A204.1 (cell line): ENCODE measurements around the gene STXBP6.
"Not testable (repeated sequence)": the region's sequence is repeated elsewhere in the genome, so short reads cannot be mapped to it uniquely, and the experiment has no call there.

Source experiments
- FAIRE-seq: peaks from 2 replicates; lab custom pipeline; 2012; peaks lifted over from hg19 to GRCh38; lab: Jason Lieb, UNC

The STXBP6 gene

DNA sequence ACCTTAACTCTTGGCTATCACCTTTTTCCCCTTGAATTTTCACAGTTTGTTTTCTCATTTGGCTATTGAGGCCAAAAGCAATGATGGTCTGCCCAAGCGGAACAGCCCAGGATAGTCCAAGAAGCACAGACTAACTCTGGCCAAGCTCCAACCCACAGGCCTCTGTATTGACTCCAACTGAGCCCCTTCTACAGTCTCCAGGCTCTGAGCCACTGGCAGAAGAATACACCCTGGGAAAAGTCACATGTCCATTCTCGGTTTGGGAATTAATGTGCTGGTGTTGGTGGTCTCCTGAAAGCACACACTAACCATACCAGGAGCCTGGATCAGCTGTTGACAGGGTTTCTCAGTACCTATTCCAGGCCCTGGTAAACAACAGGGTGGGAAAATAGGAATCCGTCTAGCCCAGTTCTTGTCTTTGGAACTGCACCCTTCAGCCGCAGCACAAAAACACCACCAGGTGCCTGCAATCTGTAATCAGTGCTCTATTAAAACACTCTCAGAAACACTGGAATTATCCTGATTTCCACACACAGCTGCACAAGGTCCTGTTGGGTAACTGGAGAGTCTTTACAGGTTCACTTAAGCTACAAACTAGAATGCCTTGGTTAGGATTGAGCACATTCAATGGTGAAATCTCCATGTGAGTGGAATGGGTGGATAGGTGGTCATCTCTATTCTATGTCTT lies 63.6 kb downstream of the STXBP6 start:
- FAIRE-seq = no peak

DNA sequence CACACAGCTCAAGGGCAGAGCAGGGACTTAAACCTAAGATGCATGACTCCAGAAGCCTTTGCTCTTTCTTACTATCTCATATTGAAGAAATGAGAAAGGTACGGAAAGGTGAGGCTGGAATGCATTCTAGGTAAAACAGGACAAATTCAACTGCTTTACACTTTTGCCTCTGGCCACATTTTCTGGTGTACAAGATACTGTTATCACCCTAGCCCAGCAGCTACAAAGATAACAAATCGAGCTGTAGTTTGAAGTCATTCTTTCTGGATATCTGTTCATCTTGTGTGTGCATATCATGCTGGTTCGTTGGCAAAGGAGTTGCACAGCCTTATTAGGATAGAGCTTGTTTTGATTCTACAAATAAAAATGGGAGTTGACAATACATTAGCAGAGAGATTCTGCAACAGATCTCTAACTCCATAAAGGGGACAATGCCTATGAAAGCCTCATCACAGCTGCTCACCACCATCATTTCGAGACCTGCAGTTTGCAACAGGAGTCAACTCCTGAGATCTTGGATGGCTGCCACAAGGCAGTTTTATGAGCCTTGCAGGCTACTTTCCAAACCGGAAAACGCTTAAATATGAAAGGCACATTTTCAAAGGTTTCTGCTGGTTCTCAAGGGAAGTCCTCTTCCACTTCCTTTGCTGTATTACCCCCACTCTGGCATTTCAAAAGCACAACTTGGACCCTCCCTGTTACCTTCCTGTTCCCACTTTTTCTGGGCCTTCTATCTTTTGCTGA lies 64.9 kb downstream of the STXBP6 start:
- no peak for FAIRE-seq

DNA sequence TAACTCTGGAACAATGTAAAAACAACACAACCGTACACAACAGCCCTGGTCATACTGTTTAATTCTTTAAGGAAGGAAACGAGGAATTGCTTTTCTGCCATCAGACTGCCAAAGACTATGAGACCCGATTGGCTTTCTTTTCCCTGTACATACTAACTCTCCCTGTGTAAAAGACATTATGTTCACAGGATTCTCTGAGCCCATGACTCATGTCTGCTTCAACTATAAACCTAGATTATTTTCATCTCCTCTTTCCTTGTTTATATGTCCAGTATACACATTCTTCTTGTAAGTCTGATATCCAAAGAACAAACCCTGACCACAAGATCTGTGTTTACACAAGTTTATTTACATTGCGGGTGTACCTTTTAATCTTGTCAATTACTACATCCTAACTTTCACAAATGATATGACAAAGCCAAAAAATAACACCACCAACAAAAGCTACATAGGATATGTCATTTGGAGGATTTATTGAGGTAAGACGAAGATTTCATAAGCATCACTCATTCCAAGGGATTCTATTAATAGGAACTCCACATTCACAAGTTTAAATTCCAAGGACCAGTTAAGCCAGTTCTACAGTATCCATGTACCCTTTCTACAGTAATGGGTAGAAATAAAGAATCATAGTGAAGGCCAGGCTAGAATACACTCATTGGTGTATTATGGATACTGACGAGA lies 67.3 kb downstream of the STXBP6 start:
- FAIRE-seq = no peak

DNA sequence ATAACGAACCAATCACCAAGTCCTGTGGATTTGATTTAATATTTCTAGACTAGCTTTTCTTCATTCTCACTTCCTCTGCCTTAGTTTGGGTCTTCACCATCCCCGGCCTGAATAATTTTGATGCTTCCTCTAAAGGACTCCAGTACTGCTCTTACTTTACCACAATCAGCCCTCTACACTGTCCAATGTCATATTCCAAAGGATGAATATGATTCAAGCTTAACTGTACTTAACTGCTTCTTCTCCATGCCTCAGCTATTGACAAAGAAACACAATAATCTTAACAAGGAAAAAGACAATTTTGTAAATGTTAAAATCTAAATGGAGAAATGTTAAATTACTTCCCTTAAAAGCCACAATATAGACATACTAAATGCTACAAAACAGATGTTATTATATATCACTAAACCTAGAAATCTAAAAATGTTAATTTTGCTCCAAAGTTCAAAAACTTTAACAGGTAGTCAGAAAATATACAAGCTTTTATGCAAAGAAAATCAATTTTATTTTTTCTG lies 70.2 kb downstream of the STXBP6 start:
- FAIRE-seq = no peak

DNA sequence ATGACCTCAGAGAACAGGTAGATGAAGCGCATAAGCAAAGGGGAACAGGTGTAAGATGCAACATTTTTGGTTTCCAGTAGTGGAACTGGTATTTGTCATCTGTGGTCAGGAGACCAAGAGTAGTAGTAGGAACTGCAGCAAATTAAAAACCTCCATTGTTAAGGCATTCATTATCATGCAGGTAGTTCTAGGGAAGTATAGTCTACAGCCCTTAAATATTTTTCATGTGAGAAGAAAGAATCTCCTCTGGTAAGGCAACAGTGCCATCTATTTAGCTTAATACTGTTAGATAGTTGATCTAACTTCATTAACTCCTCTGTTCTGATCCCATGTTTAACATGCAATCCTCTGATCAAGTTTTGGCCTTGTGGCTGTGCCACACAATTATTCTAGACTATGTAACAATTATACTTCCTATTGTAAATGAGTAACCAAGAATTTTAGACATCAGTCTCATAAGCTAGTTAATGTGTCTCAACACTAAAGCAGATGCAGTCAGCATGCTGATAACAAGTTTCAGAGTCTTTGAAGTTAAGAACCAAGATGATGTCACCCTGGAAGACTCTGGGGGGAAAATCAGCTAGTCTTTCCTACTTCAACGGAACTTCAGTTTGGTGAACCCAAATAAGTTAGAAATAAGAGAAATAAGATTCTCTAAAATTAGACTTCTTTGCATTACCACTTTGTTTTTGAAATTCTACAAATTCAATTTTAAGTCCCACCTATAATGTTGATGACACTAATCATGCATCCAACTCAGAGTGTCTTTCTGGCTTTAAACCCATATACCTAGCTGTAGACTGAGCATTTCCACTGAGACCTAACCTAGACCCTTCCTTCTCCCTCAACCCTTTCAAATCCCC lies 70.9 kb downstream of the STXBP6 start:
- no peak for FAIRE-seq

DNA sequence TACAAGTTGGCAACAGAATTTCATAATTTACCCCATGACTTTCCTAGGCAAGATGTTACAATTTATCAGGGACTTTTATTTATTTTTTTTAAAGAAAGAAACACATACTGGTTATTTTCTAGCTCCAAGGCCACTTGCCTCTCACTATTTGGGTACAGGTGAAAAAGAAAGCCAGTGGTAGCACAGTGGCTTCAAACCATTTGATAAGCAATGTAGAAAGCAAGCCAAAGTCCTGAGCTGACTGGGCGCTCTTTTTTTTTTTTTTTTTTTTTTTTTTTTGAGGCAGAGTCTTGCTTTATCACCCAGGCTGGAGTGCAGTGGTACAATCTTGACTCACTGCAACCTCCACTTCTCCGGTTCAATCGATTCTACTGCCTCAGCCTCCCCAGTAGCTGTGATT lies 73.3 kb downstream of the STXBP6 start:
- FAIRE-seq = no peak

DNA sequence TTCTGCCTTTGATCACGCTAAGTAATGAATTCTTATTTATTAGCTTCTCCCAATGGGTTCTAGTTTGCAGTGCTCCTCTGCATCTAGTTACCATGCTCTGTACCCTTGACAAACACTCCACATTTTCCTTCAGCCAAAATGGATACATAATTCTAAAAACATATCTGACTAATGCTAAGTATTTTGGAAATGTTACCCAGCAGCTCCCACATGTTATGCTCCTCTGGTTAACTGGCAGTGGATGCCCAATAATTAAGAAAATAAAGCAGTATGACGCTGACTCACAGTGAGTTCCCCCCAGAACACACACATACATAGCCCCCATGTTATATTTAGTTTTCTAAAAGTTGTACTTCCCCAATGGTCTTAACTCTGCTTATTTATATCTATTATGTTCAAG lies 74.6 kb downstream of the STXBP6 start:
- FAIRE-seq = no peak

DNA sequence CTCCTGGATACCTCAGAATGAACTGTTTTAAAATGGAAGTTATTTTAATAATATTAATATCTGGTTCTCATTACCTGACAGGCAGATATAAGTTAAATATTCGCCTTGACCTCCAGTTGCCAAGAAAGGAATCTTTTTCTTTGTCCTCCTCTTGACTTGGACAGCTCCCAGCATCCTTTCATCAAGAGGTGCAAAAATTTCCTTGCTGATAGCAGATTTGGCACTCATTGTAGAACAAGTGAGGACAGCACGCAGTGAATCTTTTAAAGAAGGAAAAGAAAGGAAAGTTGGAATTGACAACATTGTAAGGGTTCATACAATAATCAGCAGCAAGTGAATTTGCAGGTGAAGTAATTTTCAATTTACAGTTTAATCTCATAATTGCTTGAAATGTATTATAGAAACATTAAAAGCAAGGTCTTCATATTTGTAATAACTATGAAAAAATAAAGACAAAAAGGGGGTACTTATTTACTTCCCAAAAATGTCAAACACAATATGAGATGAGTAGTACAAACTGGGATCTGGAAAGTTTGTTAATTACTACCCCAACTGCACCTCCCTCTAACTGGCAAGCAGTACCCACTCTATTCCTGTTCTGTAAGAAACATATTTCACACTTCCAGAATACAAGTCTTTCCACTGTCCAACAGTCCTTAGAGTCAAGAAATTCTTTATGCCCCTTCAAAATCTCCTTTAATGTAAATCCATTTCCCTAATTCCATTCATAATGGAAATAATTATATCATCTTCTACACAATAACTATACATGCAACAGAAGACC lies 75.2 kb downstream of the STXBP6 start:
- no peak for FAIRE-seq

DNA sequence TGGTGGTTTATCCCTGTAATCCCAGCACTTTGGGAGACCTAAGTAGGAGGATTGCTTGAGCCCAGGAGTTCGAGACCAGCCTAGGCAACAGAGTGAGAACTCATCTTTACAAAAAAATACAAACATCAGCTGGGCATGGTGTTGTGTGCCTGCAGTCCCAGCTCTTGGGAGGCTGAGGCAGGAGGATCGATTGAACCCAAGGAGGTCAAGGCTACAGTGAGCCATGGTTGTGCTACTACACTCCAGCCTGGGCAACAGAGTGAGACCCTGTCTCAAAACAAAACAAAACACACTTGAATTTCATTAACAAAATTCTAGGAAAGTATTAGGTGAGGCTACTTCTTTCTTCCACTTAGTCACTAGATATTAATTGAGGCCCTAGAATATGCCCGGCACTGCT lies 77.1 kb downstream of the STXBP6 start:
- no peak for FAIRE-seq

DNA sequence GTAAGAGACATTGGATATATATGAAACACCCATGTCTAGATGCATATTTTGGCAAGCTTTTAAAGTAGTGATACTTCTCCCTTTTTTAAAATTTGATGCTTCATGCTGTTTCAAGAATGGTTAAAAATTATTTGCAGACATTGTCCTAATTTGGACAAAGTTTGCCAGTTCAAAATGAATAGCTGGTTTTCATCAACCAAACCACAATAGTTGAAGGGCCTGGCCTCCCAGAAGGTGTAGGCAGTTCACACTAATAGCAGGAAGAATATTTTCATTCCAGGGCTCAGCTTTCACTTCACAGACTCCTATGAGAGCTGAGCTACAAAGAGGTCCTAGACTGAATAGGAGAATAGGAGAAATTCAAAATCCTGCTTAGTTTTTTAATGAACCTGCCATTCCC lies 78.7 kb downstream of the STXBP6 start:
- no peak for FAIRE-seq

DNA sequence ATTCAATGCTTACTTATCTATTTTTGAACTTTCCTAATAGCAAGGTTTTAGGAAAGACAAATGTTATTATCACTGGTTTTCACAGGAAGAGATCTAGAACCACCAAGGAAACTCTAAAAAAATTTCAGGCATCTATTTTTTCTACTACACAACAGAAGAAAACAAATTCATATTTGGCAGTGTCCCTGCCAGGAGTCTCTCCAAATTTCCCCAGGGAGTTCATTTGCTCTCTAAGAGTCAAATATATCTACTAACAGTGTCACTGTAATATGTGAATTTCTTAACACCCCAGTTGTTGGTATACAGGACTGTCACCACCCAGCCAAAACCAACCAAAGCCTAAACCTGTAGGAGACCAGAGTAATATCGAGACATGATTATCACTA lies 83.4 kb downstream of the STXBP6 start:
- no peak for FAIRE-seq

DNA sequence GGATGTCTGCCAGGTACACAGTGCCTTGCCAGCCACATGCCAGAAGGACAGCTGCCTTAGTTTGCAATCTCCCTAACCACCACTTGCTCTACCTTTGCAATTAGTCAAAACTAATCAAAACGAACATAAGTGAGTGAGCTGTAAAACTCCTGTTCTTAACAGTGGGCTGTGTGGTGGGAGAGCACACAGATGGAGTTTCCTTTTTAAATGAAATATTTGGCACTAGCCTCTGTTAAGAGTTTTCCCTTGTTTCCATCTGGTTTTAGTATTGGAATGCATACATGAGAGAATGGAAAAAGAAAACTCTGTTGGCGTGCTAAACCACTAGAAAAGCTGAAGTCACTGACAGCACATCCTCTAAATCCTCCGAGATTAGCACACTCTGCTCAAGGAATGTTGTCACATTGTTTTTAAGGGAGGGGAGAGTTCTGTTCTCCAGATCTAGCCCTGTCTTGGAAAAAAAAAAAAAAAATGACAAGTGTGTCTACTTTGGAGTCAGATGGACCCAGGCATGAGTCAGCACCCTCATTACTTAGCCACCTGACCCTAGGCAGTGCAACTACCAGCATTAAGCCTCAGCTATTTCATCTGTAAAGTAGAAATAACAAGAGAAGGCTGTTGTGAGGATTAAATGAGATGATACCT lies 83.9 kb downstream of the STXBP6 start:
- no peak for FAIRE-seq

DNA sequence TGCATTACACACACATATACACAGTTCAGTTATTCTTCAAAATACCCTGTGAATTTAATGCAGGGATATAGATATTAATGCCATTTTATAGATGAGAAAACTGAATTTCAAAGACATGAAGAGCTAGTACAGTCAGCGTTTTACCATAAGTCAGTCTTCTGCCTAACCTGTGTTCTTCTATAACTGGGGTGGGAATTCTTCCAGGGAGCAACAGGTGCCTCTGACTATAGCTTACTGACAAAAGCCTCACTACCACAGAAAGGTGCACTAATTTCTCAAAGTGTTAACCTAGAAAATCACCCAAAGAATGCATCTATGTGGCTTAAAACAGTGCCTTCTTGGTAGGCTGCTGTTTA lies 84.4 kb downstream of the STXBP6 start:
- FAIRE-seq = no peak

DNA sequence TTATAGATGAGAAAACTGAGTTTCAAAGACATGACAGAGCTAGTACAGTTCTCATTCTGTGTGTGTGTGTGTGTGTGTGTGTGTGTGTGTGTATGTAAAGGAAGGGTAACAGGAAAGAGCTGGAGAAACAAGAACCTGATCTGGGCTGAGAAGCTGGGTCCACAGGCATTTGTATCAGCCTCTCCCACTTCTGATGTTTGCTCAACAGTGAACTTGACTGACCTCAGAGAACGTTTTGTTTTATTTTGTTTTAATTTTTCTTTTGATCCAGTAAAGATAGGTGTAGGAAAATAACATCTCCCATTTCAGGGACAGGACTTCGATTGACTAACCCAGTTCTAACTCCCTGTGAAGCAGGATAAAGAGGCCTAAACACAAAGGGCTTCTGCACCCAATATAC lies 85.4 kb downstream of the STXBP6 start:
- FAIRE-seq = no peak

DNA sequence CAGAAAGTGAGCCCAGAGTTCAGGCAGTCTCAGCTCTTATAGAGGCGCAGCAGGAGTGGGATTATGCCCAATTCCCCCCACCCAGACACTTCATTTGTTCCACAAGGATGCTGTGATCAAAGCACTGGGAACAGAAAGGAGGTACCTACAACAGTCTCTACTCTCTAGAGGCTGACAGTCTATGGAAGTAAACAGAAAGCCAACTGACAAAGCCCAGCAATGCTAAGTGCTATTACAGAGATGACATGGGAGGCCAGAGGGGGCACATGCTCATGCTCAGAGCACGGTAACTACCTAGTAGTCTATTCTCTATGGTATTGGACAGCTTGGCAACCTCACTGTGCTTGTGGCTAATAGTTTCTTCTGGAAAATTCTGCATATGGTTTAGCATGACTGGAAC lies 85.9 kb downstream of the STXBP6 start:
- FAIRE-seq = no peak

DNA sequence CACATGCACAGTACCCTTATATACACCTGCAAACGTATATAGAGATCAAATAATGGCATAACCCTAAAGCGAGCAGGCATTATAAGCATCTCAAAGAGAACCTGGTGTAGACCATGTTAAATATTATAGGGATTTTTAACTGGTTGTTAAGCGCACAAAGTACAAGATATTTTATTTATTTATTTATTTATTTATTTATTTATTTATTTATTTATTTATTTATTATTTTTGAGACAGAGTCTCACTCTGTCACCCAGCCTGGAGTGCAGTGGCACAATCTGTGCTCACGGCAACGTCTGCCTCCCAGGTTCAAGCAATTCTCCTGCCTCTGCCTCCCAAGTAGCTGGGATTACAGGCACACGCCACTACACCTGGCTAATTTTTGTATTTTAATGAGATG lies 87.8 kb downstream of the STXBP6 start:
- not testable (repeated sequence) for FAIRE-seq

DNA sequence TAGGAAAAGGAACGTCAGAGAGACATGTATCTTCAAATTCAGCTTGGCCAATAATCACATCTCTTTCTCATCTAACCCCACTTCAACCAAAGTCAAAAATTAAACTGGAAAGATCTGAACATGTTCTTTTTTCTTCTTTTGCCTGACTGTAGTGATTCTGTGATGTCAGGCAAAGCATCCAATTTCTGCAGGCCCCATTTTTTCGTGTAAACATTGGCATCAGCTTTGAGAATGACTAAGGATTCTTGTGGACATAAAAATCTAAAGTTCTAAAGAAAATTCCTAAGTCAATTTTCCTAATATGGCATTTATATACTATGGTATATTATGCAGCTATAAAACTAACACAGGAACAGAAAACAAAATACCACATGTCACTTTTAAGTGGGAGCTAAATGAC lies 89.1 kb downstream of the STXBP6 start:
- FAIRE-seq = no peak

DNA sequence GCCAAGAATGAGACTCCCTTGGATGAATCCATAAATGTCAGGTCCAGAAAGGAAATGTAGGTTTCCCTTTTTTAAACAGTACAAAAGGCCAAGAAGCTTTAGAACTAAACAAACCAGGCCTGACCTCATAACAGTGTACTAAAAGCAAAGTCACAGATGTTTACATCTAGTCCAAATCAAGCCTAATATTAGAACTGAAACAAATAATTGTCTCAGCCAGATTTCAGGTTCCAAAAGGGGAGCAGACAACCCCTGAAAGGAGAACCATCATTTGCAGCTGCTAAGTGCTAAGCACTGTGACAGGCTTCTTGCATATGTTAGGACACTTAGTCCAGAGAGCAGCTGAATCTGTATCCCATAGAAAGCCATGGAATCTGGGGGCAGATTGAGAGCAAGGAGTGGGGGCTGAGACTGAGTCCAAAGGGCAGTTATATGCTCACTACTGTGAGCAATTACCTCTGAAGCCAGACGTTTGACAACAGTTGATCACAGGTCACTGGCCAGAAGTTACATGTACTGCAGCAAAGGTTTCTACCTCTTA lies 90.1 kb downstream of the STXBP6 start:
- FAIRE-seq = no peak

DNA sequence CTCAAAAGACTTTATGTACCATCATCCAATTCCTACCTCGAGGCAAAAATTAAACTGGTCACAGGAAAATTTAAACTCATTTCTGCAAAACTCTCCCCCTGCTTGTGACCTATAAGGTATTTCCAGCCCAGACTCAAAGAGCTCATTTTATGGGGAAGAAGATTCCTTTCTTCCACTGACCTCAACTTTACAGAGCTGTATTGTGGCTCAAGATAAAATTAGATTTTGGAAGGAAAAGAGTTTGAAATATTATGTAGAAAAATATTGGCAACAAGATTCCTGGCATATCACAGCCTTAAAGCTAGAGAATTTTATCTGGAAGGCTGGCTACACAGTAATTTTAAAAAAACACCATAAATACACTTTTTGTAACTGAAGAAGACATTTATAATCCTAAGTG lies 91.7 kb downstream of the STXBP6 start:
- no peak for FAIRE-seq

DNA sequence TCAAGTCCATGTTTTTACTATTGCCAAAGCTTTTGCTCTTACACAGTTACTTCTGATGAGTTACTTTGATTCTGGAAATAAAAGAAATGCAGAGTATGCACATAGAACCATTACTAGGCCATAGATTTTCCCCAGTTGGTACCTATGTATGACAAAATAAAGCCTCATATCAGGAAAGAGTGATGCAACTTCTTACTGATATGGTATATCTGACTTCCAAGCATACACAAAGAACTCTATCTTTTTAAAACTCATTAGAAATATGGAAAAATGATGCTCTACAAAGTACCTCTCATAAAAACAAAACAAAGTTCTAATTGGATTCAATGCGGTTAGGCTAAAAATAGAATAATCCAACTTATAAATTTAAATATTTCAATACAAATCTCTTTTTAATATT lies 92.1 kb downstream of the STXBP6 start:
- FAIRE-seq = no peak

DNA sequence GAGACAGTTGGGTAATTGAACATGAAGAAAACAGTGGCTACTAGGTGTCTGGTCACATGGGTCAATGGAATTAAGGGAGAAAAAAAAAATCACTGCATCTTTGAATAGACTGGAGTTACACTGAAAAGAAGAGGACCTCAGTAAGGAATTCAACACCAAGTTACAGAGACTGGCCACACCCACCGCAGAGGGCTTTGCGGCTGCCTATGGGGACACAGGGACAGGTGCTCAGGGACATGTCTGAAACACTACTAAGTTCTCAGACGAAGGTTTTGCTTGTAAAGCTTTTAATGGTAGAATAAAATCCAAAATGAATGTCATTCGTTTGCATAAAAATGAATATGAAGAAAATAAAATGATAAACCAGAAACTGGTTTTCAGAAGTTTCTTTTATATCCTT lies 93.8 kb downstream of the STXBP6 start:
- FAIRE-seq = no peak
